Activated CD8-positive, alpha-beta memory T cell treated with anti-CD3 and anti-CD28 coated beads, Interleukin-2, amount 50 U/mL, for 1 hour (primary cell): ENCODE results near the gene AFF1.
"Not testable (repeated sequence)": the region's sequence is repeated elsewhere in the genome, so short reads cannot be mapped to it uniquely, and the experiment has no call there.

Experiments
- DNase-seq: peaks from one replicate; pipeline ENCODE4 v3.0.0-alpha.2; 2020; ENCODE audit errors: extremely low read depth

Gene AFF1

GRCh38 chr4:87012265-87012953 lies 77.6 kb downstream of the AFF1 start:
- DNase-seq = no peak

- not testable (repeated sequence) for DNase-seq
These were observed 78.1 kb downstream of the AFF1 start for GRCh38 chr4:87012954-87013308.

- DNase-seq = no peak
These were observed 79.5 kb downstream of the AFF1 start for GRCh38 chr4:87014284-87014782.

GRCh38 chr4:87015416-87015815 lies 80.6 kb downstream of the AFF1 start:
- DNase-seq = no peak

GRCh38 chr4:87017580-87018342 lies 83.0 kb downstream of the AFF1 start:
- no peak for DNase-seq

GRCh38 chr4:87018753-87019152 lies 83.9 kb downstream of the AFF1 start:
- DNase-seq = no peak

- no peak for DNase-seq
These were observed 84.5 kb downstream of the AFF1 start for GRCh38 chr4:87019246-87019791.

GRCh38 chr4:87019898-87020297 lies 85.1 kb downstream of the AFF1 start:
- DNase-seq = no peak

- DNase-seq = no peak
These were observed 89.4 kb downstream of the AFF1 start for GRCh38 chr4:87024201-87024600.

- DNase-seq = no peak
These were observed 90.3 kb downstream of the AFF1 start for GRCh38 chr4:87025023-87025613.

GRCh38 chr4:87025614-87026041 lies 90.8 kb downstream of the AFF1 start:
- DNase-seq = no peak

GRCh38 chr4:87026800-87027495 lies 92.1 kb downstream of the AFF1 start:
- DNase-seq = no peak

GRCh38 chr4:87029356-87029755 lies 94.5 kb downstream of the AFF1 start:
- DNase-seq = no peak

GRCh38 chr4:87030124-87030523 lies 95.3 kb downstream of the AFF1 start:
- no peak for DNase-seq

GRCh38 chr4:87030755-87031441 lies 96.1 kb downstream of the AFF1 start:
- DNase-seq = no peak

GRCh38 chr4:87031920-87032319 lies 97.1 kb downstream of the AFF1 start:
- no peak for DNase-seq

- DNase-seq = no peak
These were observed 98.2 kb downstream of the AFF1 start for GRCh38 chr4:87032884-87033533.

- DNase-seq = no peak
These were observed 99.1 kb downstream of the AFF1 start for GRCh38 chr4:87033902-87034301.

- DNase-seq = no peak
These were observed 99.7 kb downstream of the AFF1 start for GRCh38 chr4:87034527-87034926.

- DNase-seq = no peak
These were observed 101.2 kb downstream of the AFF1 start for GRCh38 chr4:87035881-87036509.
